Activated gamma-delta T cell treated with Interleukin-2 at 50 U/mL for 16 hours (primary cell): ENCODE data around the gene CEP170B.
"Not testable (repeated sequence)": the region's sequence is repeated elsewhere in the genome, so short reads cannot be mapped to it uniquely, and the experiment has no call there.

Experiments used
- DNase-seq: peaks from one replicate; pipeline ENCODE4 v3.0.0-alpha.2; 2020

CEP170B gene

DNA sequence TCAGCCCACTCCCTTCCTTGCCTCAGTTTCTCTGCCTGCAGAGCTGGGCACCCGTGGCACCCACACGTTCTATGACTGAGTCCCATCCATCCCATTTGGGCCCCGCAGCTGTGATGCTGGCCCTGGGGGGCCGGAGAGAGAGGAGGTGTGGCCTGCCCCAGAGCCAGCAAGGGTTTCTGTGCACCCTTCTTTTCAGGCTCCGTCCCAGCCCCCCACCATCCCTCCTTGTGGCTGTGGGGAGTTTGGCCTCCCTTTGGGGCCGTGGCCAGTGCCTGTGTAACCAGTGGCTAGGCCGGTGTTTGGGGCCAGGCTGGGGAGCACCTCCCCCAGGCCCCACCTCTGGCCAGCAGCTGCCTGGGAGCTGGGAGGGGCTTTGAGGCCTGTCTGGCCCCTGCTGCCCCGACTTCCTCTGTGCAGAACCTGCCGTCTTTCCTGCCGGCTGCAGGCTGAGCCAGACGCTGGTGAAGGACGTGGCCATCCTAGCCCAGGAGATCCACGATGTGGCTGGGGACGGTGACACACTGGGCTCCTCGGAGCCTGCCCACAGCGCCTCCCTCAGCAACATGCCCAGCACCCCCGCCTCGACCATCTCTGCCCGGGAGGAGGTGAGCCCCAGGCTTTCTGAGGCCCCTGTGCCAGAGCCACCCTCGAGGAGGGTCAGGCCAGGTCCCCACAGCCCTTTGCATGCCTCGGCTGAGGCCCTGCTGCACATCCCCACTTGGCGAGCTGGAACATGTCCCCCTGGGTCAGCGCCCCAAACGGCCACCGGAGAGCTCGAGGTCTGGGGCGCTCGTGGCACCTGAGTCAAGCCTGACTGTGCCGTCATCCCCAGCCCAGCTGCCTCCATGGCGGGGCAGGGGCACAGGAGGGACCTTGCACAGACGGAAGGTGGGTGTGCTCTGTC is 27.7 kb downstream of the CEP170B start:
- no peak for DNase-seq

DNA sequence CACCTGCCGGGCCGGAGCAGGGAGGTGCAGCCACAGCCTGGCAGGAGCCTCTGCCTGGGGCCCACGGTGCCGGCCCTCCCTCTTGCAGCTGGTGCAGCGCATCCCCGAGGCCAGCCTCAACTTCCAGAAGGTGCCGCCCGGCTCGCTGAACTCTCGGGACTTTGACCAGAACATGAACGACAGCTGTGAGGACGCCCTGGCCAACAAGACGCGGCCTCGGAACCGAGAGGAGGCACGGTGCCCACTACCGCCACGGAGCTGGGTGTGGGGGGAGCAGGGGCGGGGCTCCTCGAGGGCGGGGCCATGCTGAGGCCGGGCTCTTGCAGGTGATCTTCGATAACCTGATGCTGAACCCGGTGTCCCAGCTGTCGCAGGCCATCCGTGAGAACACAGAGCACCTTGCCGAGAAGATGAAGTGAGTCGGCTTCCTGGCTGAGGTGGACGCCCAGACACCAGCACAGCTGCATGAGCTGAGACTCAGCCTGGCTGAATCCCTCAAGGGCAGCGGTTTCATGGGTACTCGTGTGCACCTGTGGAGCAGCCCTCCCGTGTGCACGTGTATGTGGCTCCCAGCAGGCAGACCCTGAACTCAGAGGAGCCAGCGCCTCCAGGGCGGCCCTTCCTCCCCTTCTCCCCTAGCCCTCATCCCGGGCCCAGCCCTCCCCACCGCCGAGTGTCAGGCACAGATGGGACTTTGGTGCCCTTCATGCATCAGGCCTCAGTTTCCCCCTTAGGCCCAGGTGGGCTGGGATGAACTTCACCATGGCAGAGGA is 28.6 kb downstream of the CEP170B start:
- DNase-seq, result no peak

DNA sequence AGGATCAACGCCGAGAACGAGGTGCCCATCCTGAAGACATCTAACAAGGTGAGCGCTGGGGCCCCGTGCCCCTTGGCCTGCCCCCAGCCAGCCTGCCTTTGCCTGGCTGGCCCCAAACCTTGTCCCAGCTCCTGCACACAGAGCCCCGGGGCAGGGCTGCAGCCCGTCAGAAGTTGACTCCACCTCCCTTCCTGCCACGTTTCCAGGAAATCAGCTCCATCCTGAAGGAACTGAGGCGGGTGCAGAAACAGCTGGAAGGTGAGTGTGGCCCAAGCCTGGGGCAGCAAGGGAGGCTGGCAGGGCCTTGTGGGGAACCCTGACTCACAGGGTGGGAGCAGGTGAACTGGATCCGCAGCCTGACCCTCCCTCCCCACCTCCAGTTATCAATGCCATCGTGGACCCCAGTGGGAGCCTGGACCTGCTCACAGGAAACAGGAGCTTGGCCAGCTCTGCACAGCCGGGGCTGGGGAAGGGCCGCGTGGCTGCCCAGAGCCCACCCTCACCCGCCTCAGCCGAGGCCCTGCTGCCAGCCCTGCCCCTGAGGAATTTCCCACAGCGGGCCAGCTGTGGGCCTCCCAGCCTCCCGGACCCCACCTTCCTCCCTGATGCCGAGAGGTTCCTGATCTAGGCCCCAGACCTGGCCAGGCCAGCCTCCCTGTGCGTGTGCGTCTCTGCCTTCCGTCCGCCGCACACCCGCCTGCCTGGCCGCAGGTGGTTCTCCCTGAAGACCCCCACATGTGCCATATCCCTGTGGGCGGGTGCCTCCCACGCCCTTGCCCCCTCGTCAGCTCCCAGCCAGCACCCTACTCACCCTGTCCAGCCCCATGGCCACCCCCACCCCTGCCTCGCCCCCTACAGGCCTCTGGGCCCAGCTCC is 29.5 kb downstream of the CEP170B start:
- no peak for DNase-seq

DNA sequence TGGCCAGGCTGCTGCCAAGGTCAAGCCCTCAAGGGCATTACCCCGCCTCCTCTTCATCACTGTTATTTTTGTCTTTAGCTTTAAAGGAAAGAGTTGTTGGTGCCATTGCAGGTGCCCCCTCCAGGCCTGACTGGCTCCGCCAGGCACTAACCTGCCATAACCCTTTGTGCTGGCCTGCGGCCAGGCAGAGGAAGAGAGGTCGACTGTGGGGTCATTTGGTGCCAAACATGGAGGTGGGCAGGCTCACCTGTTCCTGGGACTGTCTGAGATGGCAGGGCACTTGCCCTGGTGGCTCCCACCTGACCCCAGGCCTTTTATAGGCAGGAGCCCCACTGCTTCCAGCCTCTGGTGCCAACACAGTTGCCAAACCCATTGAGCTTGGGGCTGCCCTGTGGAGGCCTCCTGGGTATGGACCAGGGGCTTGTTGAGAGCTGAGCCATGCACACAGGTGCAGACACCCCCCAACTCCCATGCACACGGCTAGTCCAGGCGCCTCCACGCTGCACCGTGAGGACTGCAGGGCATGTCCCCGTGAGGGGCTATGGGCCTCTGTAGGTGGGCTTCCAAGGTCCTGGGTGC is 30.2 kb downstream of the CEP170B start:
- DNase-seq, result no peak

DNA sequence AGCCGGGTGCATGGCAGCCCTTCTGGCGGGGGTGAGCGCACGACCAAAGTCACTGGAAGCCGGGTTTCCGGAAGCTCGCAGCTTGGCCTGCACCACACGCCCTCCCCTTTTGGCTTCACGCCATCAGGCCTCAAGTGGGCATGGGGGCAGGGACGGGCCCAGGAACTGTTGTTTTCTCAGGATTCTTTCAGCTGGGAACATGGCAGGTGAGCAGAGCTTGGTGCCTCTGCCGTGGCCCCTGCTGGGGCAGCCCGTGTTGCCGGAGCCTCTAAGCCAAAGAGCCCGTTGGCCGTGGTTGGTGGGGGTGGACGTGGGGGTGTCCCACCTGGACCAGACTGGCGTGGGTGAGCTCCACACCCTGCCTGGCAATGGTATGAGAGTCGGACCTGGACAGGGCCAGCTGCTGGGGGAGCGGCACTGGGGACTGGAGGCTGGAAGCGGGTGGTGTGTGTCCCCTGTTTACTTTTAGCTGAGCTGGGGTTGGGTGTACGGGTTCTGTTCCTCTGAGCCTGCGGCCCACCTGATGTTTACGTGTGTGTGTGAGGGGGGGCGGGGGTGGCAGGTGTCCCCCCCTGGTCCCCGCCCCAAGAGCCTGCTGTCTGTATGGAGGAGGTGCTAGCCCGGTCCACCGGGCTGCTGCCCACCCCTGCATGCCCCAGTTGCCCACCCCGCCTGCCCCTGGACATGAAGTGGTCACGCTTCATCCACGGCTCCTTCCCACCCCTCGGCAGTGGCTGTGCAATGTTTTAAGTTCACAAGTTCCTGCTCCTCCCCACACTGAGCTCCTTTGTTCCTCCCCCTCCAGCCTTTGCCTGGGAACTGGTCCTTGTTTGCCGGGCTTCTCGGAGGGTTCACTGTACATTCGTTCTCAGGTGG is 31.0 kb downstream of the CEP170B start:
- no peak for DNase-seq

DNA sequence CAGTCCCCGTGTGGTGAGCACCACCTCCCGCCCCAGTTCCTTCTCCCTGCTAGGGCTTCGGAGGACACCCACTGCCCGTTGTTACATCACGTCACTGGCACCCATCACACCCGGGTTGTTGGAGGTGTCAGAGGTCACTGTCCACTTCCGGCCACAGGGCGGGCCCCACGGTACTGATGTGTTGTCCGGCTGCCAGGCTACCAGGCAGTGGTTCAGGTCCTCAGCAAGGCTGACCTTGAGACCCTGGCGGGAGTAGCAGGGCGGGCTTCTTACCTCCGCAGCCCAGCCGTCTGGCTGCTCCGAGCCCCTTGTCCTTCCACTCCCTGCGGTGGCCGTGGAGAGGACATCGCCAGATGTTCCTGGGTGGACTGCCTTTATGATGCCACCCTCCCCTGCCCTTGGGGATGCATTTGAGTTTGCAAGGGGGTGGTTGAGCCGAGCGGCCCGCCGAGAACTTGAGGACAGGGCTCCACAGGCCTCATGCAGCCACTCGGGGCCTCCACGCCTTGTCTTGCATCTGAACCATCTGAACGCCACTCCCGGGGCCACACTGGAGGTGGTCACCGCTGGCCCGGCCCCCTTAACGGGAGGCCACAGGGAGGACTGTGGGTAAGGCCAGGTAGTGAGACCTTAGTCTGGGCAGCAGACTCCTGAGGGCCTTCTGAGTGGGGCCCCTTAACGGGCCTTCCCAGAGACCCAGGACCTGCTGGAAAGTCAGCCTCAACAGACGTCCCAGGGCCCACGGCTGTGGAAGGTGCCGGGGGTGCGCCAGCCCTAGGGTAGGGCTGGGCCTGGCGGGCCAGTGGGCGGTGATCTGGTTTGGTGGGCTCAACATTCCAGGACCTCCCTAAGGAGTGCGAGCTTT is 32.5 kb downstream of the CEP170B start:
- DNase-seq, result no peak

DNA sequence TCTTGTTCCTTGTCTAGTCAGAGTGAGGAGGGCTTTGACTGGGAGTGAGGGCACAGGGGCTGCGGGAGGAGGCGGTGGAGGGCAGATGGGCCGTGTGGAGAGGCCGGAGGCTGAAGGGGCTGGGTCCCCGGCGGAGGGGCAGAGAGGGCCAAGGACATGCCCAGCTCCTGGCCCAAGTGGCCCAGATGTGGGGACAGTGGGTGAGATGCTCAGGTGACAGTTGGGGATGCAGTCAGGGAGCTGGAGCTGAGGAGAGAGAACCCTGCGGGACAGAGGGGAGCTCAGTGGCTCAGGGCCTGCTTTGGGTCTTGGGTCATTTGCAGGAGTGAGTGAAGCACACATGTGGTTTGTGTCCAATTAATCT is 33.1 kb downstream of the CEP170B start:
- no peak for DNase-seq

DNA sequence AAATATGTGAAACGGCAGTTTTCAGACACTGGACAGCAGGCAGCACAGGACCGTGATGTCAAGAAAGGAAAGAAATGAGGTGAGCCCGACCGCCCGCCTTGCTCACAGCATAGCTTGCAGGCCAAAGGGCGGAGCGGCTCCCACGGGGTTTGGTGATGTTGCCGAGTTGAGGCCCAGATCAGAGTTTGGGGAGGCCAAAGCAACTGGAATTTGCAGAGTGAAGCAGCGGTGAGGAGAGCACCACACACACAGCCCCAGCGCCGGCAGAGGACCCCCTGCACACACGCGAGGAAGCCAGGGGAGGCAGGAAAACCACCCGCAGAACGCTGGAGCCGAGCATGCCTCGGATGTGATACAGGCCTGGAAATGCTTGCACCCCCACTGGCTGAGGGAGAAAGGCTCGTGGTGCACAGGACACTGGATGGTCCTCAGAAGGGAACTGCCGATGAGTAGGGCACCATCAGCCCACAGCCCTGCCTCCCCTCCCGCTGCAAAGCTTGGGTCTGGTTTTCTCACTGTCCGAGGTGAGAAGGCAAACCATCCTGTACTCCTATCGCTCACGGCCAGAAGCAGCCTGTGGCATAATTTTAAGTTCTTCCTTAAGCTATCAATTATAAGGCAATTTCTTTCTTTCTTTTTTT is 33.9 kb downstream of the CEP170B start:
- DNase-seq, result no peak

DNA sequence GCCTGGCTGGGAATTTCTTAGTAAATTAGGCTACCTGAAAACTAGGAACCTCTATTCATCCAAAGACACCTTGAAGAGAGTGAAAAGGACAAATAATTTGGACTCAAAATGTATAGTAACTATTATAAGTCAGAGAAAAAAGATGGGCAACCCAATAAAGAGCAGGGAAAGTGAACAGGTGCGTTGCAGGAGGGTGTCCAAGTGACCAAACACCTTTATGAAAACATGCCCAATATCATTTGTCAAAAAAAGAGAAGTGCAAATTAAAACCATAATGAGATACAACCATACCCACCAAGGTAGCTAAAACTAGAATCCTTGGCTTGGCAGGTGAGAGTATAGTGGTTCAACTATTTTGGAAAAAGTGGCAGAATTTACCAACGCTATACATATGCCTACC is 34.7 kb downstream of the CEP170B start:
- DNase-seq, result no peak

DNA sequence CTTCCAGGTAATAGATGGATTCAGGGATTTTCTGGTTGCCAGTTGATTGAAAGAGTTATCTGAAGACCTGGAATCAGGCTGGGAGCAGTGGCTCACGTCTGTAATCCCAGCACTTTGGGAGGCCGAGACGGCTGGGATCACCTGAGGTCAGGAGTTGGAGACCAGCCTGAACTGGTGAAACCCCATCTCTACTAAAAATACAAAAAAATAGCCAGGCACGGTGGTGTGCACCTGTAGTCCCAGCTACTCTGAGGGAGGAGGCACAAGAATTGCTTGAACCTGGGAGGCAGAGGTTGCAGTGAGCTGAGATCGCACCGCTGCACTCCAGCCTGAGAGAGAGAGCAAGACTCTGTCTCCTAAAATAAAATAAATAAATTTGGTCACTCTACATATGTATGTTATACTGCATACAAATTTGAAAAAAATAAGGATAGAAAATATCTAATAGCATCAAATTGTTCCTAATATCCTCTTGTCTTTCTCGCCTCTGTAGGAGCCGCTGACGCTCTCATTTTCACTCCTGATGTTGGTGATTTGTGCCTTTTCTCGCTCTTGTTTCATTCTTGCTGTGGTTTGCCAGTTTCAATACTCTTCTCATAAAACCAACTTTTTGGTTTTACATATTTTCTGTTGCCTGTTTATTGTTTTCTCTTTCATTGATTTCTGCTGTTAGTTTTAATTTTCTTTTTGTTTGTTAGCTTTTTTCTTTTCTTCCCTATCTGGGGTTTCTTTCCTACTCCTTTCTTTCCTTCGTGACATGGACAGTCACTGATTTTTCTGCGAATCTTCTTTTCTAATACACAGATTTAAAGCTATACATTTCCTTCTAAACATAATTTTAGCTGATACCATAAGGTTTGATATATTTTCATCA is 35.8 kb downstream of the CEP170B start:
- DNase-seq, result no peak

DNA sequence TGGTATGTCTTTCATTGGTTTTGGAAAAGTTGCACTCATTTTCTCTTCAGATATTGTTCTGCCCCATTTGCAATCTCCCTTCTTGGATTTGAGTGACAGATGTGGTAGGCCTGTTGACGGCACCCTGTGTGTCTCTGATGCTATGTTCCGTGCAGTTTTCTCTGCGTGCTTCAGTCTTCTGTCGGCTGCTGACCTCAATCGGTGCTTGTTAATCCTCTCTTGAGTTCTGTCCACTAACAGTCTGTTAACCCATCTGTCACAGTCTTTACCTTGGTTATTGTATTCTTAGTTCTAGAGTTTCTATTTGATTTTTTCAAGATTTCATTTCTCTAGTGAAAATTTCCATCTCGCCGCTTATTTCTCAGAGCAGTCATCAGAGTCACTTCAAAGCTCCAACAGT is 38.9 kb downstream of the CEP170B start:
- DNase-seq, result no peak

DNA sequence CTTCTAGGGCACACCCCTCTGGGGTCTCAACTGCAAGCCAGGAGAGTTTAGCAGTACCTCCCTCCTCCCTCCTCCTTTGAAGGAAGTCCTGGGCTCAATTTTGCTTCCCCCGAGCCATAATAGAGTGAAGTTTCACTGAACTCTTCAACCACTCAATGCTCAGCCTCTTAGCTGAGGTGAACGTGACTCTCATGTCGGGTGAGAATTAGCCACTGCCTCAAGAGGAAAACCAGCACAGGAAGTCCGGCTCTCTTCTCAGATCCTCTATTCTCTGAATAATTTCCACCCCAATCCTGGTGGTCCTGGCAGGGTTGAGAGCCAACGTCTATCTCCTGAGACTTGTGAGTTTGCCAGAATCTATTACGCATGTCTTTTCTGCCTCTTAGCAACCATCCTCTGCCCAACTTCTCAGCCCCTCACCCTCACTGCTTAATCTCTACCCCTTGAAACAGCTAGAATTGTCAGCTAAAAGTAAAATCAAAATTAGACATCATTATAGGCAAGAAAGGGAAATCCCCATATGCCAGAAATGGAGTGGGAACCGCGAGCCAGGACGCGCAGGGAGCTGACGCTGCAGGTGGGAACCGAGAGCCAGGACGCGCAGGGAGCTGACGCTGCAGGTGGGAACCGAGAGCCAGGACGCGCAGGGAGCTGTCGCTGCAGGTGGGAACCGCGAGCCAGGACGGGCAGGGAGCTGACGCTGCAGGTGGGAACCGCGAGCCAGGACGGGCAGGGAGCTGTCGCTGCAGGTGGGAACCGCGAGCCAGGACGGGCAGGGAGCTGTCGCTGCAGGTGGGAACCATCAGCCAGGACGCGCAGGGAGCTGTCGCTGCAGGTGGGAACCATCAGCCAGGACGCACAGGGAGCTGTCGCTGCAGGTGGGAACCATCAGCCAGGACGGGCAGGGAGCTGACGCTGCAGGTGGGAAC is 39.8 kb downstream of the CEP170B start:
- DNase-seq, result not testable (repeated sequence)

DNA sequence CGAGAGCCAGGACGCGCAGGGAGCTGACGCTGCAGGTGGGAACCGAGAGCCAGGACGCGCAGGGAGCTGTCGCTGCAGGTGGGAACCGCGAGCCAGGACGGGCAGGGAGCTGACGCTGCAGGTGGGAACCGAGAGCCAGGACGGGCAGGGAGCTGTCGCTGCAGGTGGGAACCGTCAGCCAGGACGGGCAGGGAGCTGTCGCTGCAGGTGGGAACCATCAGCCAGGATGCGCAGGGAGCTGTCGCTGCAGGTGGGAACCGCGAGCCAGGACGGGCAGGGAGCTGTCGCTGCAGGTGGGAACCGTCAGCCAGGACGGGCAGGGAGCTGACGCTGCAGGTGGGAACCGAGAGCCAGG is 40.5 kb downstream of the CEP170B start:
- not testable (repeated sequence) for DNase-seq

DNA sequence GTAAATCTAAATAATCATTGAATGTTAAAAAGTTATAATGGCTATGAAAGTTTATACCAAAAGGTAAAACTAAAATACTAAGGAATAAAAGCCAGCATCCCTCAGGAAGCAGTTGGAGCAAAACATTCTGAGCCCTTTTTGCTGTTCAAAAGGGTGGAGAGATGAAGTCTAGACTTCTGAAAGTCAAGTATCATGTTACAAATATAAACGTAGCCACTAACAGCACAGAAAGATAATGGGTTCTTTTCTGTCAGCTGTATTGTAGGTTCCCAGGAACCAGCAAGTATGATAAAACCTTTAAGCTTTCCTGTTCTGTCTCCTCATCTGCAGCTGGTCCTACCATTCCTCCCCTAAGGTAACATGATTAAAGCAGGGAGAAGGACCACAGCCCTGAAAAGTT is 43.2 kb downstream of the CEP170B start:
- no peak for DNase-seq

DNA sequence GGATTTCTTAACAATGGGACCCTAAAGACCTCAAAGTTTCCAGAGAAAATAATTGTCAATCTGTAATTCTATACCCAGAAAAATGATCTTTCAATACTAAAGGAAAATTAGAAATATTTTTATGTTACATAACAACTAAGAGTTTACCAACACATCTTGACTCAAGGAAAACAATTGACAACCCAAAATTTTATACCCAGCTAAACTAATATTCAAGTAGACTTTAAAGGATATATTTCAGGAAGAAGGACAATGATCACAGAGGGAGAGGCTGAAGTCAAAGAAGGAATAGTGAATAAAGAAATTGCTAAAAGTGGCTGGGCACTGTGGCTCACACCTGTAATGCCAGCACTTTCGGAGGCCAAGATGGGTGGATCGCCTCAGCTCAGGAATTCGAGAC is 47.0 kb downstream of the CEP170B start:
- no peak for DNase-seq

DNA sequence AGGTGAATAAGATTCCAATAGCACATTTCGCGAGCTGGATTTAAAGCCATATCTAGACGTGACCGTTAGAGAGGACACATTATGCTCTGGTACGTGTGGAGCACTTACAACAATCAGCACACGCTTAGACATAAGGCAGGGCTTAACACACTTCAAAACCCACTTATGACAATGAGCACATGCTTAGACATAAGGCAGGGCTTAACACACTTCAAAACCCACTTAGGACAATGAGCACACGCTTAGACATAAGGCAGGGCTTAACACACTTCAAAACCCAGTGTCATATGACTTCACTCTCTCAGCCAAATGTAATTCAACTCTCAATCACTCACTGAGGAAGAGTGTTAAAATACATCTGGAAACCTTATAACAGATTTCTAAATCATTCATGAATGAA is 48.4 kb downstream of the CEP170B start:
- no peak for DNase-seq

DNA sequence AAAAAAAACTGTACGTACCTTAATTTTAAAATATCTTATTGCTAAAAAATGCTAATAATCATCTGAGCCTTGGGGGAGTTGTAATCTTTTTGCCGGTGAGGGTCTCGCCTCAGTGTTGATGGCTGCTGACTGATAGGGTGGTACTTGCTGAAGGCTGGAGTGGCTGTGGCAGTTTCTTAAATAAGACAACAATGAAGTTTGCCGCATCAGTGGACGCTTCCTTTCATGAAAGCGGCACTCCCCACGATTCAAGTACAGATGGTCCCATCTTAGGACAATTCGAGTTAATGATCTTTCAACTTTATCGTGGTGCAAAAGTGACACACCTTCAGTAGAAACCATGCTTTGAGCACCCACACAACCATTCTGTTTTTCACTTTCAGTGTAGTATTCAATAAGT is 52.0 kb downstream of the CEP170B start:
- DNase-seq, result no peak

DNA sequence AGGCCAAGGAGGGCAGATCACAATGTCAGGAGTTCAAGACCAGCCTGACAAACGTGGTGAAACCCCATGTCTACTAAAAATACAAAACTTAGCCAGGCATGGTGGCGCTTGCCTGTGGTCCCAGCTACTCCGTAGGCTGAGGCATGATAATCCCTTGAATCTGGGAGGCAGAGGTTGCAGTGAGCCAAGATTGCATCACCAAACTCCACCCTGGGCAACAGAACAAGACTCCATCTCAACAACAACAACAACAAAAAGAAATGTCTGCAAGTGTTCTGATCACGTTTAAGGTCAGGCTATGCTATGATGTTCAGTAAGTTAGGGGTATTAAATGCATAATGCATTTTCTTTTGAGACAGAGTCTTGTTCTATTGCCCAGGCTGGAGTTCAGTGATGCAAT is 52.9 kb downstream of the CEP170B start:
- DNase-seq, result no peak
